T-helper 1 cell treated with Interleukin-12 subunit alpha and Interleukin-12 subunit beta and Interleukin-4 antibody, amounts not matched to agents 30 μg/mL and 1 μg/mL, for 36 hours (primary cell): Measurements from ENCODE around the gene FAM120A.
A peak's percentile ranks its signal among the peaks of the same experiment; 100 is the strongest.
"Not testable (repeated sequence)": the region's sequence is repeated elsewhere in the genome, so short reads cannot be mapped to it uniquely, and the experiment has no call there.

Experiments
- H3K27ac Mint-ChIP-seq: one replicate; pipeline ENCODE4 v1.8.0; 2021; ENCODE audit warnings: mild to moderate bottlenecking, mixed read lengths
- H3K27me3 Mint-ChIP-seq: one replicate; pipeline ENCODE4 v1.8.0; 2021; ENCODE audit warnings: low read depth, mixed read lengths
- H3K36me3 Mint-ChIP-seq: one replicate; pipeline ENCODE4 v1.8.0; 2021; ENCODE audit warnings: low read depth, mixed read lengths
- H3K4me1 Mint-ChIP-seq: one replicate; pipeline ENCODE4 v1.8.0; 2021; ENCODE audit warnings: low read depth, mixed read lengths
- H3K4me3 Mint-ChIP-seq: one replicate; pipeline ENCODE4 v1.8.0; 2021; ENCODE audit warnings: mild to moderate bottlenecking, moderate library complexity, mixed read lengths
- H3K9me3 Mint-ChIP-seq: one replicate; pipeline ENCODE4 v1.8.0; 2021; ENCODE audit warnings: mixed read lengths

FAM120A gene

DNA sequence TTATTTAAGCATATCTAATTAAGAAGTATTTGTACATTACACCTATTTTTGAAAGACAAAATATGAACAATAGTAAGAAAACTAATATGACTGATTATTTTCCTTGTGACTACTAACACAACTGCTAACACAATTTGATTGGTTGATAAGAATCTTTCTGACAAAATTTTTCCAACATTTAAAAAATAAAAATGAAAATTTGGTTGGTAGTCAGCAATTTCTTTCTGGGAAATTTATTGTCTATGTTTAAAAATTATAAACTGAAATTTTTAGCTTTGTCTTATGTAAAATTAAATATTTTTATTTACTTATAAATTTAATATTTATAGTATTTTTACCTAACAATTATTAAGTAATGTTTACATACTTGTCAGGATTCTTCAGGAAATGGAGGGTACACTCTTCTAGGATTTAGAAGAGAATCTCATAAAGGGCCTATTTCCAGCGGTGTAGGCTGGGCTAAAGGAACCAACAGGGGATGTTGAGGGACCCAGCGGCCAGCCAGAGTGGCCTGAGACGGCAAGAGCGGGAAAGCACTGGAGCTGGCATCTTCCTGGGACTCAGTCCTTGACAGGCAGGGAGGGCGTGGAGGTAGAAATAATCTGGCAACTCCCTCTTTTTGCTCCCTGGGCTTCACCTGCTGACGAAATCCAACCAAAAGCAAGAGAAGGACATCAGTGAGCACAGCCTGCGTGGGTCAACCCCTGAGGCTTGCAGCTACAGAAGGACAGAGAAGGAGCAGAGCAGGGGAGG lies 14.7 kb upstream of the FAM120A start:
- Mint-ChIP-seq H3K4me3 (no peak overlapping the region), H3K4me1 (peaks cover under 1% of the 10 kb centered on the region), H3K36me3 (peaks cover 4% of the 10 kb centered on the region), H3K27ac (no peak overlapping the region), H3K27me3 (no peaks in the 10 kb centered on the region), H3K9me3 (no peaks in the 10 kb centered on the region)

DNA sequence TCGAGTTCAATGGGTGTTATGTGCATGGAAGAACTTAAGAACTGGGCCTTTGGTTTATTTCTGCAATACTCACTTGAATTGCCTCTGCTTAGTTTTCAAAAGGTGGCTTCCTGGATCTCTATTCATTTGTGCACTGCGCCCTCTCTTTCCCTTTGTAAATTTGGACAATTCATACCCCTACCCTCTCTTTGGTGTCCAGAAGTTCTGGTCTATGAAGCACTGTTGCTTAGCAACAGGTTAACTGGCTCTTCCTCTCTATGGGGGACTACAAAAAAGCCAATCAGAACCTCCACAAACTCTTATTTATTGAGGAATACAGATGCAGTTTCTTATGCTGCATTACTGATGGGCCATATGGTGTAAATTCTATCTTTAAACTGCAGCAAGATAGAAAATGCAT lies 13.5 kb upstream of the FAM120A start:
- Mint-ChIP-seq H3K4me1 (no peaks in the 10 kb centered on the region), H3K36me3 (peaks cover 4% of the 10 kb centered on the region), H3K9me3 (no peaks in the 10 kb centered on the region), H3K4me3 (no peak overlapping the region), H3K27me3 (no peaks in the 10 kb centered on the region), H3K27ac (no peak overlapping the region)

DNA sequence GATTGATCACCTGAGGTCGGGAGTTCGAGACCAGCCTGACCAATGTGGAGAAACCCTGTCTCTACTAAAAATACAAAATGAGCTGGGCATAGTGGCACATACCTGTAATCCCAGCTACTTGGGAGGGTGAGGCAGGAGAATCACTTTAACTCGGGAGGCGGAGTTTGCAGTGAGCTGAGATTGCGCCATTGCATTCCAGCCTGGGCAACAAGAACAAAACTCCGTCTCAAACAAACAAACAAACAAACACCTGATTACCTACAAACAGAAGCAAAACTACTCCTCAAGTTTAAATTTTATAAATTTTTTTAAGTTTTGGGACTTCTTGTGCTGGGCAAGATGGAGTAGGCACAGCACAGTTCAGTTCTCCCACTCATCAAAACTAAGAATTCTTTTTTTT lies 12.2 kb upstream of the FAM120A start:
- H3K27ac Mint-ChIP-seq, H3K9me3 Mint-ChIP-seq, H3K27me3 Mint-ChIP-seq, H3K4me1 Mint-ChIP-seq, H3K36me3 Mint-ChIP-seq, H3K4me3 Mint-ChIP-seq: not testable (repeated sequence)

DNA sequence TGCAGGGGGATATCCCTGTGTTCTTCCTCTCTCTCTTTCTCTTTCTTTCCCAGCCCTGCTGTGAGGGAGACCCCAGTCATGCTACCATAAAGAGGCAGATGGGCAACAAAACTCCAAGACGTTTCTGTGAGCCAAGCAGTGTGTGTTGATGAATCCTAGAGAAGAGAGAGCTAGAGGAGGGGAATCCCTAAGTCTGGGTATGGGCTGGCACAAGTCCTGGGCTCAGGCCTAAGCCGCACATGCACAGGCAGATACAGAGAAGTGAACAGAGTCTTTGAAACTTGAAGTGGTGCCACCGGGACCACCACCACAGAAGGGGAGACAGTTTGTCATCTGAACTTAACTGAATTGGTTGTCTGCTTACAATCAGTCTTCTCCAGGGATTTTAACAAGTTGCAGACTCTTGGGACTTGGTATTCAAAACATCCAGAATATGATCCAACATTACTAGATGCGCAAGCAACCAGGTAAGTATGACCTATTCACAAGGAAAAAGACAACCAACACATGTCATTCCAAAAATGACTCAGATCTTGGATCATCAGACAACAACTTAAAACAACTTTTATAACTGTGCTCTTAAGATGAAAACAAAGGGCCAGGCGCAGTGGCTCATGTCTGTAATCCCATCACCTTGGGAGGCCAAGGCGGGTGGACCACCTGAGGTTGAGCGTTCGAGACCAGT lies 10.4 kb upstream of the FAM120A start:
- Mint-ChIP-seq H3K9me3 (no peaks in the 10 kb centered on the region), H3K4me1 (no peaks in the 10 kb centered on the region), H3K36me3 (peaks cover 7% of the 10 kb centered on the region), H3K4me3 (no peak overlapping the region), H3K27me3 (no peaks in the 10 kb centered on the region), H3K27ac (no peak overlapping the region)

DNA sequence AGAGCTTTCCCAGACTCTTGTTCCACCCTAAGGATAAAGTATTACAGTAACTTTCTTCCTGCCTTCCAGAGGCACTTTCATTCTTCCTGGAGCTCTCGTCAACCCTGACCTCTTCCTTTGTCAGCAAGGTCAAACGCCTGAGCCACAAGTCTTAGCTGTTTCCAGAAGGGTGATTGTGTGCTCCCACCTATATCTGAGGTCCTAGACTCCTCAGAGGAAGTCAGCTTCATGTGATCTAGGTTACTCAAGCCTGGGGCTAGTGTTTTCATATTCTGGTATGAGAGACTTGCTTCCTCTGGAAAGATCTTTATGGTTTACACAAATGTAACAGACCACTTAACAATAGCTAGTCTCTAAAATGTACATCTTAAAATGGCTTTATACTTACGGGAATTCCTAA lies 5.4 kb upstream of the FAM120A start:
- peaks cover 28% of the 10 kb centered on the region for H3K36me3 Mint-ChIP-seq
- no peaks in the 10 kb centered on the region for H3K27me3 Mint-ChIP-seq
- no peaks in the 10 kb centered on the region for H3K9me3 Mint-ChIP-seq
- H3K4me3 Mint-ChIP-seq, result no peak overlapping the region
- peaks cover 7% of the 10 kb centered on the region for H3K4me1 Mint-ChIP-seq
- H3K27ac Mint-ChIP-seq, result peak overlapping the region; percentile 13

DNA sequence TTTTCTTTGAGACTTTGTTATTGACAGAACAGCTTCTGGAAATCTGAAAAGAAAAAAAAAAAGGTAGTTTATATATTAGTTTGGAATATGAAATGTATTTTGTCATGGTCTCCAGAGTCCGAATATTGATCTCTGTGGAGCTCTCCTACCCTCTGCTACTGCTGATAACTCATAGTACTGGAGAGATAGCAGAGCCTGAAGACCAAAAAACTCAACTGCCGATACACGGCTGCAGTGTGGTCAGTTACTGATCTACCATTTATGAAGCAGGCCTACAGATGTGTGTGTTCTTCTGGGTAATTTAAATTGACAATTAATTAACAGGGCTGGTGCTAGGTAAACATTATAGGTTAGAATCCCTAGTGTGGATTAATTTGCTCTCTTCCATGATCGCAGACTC lies 3.8 kb upstream of the FAM120A start:
- H3K4me1 Mint-ChIP-seq, result peaks cover 7% of the 10 kb centered on the region
- no peaks in the 10 kb centered on the region for H3K27me3 Mint-ChIP-seq
- H3K9me3 Mint-ChIP-seq, result no peaks in the 10 kb centered on the region
- peak overlapping the region; percentile 31 for H3K27ac Mint-ChIP-seq
- H3K4me3 Mint-ChIP-seq, result no peak overlapping the region
- peaks cover 28% of the 10 kb centered on the region for H3K36me3 Mint-ChIP-seq

DNA sequence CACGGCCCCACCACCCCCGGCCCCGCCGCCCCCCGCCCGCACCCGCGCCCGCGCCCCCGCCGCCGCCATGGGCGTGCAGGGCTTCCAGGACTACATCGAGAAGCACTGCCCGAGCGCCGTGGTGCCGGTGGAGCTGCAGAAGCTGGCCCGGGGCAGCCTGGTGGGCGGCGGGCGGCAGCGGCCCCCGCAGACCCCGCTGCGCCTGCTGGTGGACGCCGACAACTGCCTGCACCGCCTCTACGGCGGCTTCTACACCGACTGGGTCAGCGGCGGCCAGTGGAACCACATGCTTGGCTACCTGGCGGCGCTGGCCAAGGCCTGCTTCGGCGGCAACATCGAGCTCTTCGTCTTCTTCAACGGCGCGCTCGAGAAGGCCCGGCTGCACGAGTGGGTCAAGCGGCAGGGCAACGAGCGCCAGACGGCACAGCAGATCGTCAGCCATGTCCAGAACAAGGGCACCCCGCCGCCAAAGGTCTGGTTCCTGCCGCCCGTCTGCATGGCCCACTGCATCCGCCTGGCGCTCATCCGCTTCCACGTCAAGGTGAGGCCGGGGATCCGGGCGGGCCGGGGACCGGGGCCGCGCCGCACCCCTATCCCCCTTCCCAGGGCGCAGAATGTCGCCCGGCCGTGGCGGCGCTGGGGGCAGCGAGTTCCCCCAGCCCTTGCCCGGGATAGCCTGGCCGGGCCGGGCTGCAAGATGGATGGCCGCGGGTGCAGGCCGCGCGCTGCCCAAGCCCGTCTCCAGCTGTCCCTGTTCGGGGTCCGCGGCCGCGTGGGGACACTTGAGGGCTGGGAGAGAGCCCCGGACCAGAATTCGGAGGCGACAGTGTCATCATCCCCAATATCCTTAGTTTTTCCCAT lies 594 bp downstream of the FAM120A start:
- H3K36me3 Mint-ChIP-seq, result peaks cover 26% of the 10 kb centered on the region
- no peaks in the 10 kb centered on the region for H3K9me3 Mint-ChIP-seq
- peak overlapping the region; percentile 100 for H3K4me3 Mint-ChIP-seq
- peaks cover 32% of the 10 kb centered on the region for H3K4me1 Mint-ChIP-seq
- H3K27ac Mint-ChIP-seq, result peak overlapping the region; percentile 98
- no peaks in the 10 kb centered on the region for H3K27me3 Mint-ChIP-seq

DNA sequence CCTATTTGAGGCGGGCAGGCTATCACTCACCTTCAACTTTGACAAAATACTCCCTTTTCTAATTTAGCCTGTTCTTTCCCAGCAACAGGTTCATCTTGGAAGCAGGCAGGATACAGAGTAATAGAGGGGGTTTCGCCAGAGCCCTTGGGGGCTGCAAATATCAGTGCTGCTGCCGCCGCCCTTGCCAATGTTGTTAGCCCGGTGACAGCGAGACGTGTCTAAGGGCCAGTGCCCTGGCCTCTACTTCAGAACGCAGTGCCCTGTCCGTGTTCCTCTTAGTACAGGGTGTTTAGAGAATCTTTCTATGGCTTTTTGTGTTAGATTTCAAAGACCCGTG lies 1.2 kb downstream of the FAM120A start:
- H3K4me1 Mint-ChIP-seq, result peaks cover 33% of the 10 kb centered on the region
- H3K36me3 Mint-ChIP-seq, result peaks cover 20% of the 10 kb centered on the region
- H3K27ac Mint-ChIP-seq, result peak overlapping the region; percentile 98
- H3K4me3 Mint-ChIP-seq, result peak overlapping the region; percentile 100
- no peaks in the 10 kb centered on the region for H3K27me3 Mint-ChIP-seq
- no peaks in the 10 kb centered on the region for H3K9me3 Mint-ChIP-seq

DNA sequence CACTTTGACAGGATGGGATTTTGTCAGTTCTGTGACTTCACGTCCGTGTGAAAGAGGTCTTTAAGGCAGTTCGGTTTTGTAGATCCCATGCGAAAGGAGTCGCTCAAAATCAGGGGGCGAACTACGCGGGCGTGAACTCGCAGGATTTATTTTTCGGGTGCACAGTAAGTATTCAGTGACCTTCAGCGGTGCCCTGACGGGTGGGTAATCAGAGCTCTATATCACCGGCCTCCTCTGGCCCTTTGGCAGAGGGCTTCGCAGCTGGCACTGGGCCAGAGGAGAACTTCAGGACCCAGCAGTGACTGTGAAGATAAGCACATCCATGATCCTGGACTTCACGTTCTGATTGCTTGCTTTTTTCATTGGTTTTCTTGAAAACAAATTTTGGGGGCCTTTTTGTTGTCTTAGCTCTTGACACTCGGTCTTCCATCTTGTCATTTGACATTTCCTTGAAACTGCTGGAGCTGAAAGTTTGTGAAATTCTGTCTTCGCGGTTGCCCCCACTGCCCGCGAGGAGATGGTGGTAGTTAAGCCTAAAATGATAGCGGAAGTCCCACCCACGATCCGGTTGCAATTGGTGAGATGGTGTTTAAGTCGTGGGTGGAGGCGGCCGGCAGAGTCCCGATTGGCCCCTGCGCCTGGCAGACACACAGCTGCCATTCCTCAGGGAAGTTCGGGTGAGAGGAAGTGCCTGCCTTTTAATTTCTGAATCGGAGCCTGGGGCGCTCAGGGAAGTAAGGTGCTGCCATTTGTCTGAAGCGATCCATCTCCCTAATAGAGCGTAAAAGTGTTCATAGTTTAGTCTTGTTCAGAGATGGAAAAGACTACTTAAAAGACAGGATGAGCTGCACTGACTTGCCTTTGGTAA lies 1.8 kb downstream of the FAM120A start, which contains the start of gene FAM120AOS:
TSS of gene FAM120AOS (minus strand) at position 535 of the 868 bp plus-strand sequence. CDS start 872 bp downstream, outside the sequence.
- peak within 1 kb of the TSS; percentile 100 for H3K4me3 Mint-ChIP-seq
- H3K4me1 Mint-ChIP-seq, result peaks cover 39% of the 10 kb centered on the region
- H3K9me3 Mint-ChIP-seq, result no peaks in the 10 kb centered on the region
- H3K36me3 Mint-ChIP-seq, result peaks cover 21% of the 10 kb centered on the region
- peak within 1 kb of the TSS; percentile 98 for H3K27ac Mint-ChIP-seq
- H3K27me3 Mint-ChIP-seq, result no peaks in the 10 kb centered on the region

DNA sequence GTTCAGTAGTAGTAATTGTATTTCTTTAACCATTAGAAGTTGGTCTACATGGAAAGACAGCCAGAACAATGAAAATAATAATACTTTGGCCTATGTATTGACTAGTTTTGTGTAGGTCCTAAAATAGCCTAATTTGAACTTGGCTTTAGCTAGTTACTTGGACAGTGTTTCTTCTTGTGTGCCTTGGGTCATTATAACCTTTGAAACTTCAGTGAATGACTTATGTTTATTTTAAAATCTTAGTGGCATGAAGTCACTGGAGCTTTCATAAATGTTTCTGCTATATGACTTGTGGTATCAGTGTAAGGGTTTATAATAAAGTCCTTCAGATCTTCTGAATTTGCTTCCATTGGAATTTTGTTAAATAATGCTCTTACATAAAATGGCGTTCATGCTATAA lies 4.5 kb downstream of the FAM120A start:
- Mint-ChIP-seq H3K4me3 (peak overlapping the region; percentile 35), H3K27ac (peak overlapping the region; percentile 47), H3K4me1 (peaks cover 55% of the 10 kb centered on the region), H3K36me3 (peaks cover 25% of the 10 kb centered on the region), H3K9me3 (no peaks in the 10 kb centered on the region), H3K27me3 (no peaks in the 10 kb centered on the region)

DNA sequence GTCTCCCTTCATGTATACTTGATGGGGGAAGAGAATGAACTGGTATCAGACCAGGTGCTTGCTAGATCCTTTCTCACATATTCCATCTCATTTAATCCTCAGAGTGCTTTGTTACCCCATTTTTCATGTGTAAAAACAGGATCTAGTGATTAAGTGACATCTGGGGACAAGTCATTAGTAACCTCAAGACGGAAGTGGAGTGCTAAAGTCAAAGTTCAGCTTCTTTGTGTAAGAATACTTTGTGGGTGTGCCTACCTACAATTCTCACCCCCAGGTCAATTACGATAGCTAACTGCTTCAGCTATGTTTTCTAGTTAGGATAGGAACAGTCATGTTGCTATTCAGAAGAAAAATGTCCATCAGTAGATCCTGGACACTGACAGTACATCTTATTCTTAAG lies 5.0 kb downstream of the FAM120A start:
- peaks cover 27% of the 10 kb centered on the region for H3K36me3 Mint-ChIP-seq
- H3K4me1 Mint-ChIP-seq, result peaks cover 57% of the 10 kb centered on the region
- H3K9me3 Mint-ChIP-seq, result no peaks in the 10 kb centered on the region
- peak overlapping the region; percentile 35 for H3K4me3 Mint-ChIP-seq
- peak overlapping the region; percentile 47 for H3K27ac Mint-ChIP-seq
- no peaks in the 10 kb centered on the region for H3K27me3 Mint-ChIP-seq

DNA sequence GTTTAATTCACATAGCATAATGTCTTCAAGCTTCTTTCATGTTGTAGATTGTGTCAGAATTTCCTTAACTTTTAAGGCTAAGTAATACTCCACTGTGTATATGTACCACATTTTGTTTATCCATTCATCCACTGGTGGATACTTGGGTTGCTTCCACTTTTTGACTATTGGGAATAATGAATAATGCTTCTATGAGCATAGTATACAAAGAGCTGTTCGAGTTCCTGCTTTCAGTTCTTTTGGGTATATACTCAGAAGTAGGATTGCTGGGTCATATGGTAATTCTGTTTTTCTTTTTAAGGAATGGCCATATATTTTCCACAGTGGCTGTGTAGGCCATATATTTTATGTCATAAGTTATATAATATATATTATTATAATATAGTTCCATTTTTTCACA lies 5.5 kb downstream of the FAM120A start:
- Mint-ChIP-seq H3K36me3 (peaks cover 27% of the 10 kb centered on the region), H3K4me3 (no peak overlapping the region), H3K27me3 (no peaks in the 10 kb centered on the region), H3K27ac (no peak overlapping the region), H3K4me1 (peaks cover 61% of the 10 kb centered on the region), H3K9me3 (no peaks in the 10 kb centered on the region)

DNA sequence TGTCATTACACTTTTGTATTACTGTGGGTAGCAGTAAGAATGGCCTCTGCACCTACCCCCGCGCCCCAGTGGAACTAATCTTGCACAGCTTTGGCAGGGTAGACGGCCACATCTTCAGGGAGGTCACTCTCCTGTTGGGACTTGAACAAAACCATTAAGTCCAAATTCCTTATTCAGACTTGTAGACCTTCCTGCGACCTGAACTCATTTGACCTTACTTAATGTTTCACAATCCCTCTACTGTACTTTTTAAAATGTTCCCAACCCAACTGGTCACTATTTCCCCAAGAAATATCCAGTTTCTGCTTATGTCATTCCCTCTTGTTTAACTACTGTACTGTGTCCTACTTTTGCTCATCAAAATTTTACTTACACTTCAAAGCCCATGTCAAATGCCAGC lies 7.2 kb downstream of the FAM120A start:
- H3K36me3 Mint-ChIP-seq, result peaks cover 26% of the 10 kb centered on the region
- H3K4me3 Mint-ChIP-seq, result no peak overlapping the region
- peaks cover 67% of the 10 kb centered on the region for H3K4me1 Mint-ChIP-seq
- H3K27me3 Mint-ChIP-seq, result no peaks in the 10 kb centered on the region
- H3K9me3 Mint-ChIP-seq, result no peaks in the 10 kb centered on the region
- H3K27ac Mint-ChIP-seq, result no peak overlapping the region

DNA sequence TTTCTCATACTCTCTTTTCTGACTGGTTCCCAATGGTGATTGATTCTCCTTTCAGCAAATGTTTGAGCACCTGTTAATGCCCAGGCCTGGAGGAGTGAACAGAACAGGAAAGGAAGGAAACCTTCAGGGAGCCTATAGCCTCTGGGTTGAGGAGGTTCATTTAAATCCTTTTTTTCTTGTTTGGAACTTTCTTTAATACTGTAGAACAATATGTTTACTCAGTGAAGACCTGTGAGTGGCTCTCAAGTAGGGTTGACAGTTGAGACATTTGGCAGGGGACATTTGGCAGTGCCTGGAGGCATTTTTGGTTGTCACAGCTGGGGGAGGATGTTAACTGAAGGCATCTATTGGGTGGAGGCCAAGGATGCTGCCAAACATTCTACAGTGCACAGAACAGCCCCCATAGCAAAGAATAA lies 8.0 kb downstream of the FAM120A start:
- peak overlapping the region; percentile 47 for H3K27ac Mint-ChIP-seq
- H3K4me3 Mint-ChIP-seq, result no peak overlapping the region
- H3K4me1 Mint-ChIP-seq, result peaks cover 68% of the 10 kb centered on the region
- no peaks in the 10 kb centered on the region for H3K9me3 Mint-ChIP-seq
- H3K36me3 Mint-ChIP-seq, result peaks cover 26% of the 10 kb centered on the region
- H3K27me3 Mint-ChIP-seq, result no peaks in the 10 kb centered on the region
